MM.1S (cell line): ENCODE measurements around the gene IL17RD.

Source experiments
- DNase-seq: peaks from one replicate; pipeline ENCODE4 v3.0.0-alpha.2; 2015
- H2AFZ ChIP-seq: fragments of 300-600 bp; sonication (generic); 2 replicates; pipeline ENCODE4 v1.6.0; 2016; ENCODE audit warnings: antibody characterized with exemption, low read length
- H3F3A ChIP-seq: fragments of 300-600 bp; sonication (generic); 2 replicates; pipeline ENCODE4 v1.6.1; 2016; ENCODE audit warnings: mild to moderate bottlenecking, antibody characterized with exemption, low read length, moderate library complexity, mixed read lengths; ENCODE audit not compliant: insufficient read depth
- H3K27ac ChIP-seq: fragments of 300-600 bp; sonication (generic); 2 replicates; pipeline ENCODE4 v1.5.1; 2016; ENCODE audit warnings: mild to moderate bottlenecking, low read length
- H3K27me3 ChIP-seq: fragments of 300-600 bp; sonication (generic); replicated peaks from 2 replicates; pipeline ENCODE4 v1.6.0; 2016; ENCODE audit warnings: low read length; ENCODE audit not compliant: insufficient read depth
- H3K36me3 ChIP-seq: fragments of 300-600 bp; sonication (generic); replicated peaks from 2 replicates; pipeline ENCODE4 v1.6.1; 2016; ENCODE audit warnings: mild to moderate bottlenecking, low read length, mixed read lengths; ENCODE audit not compliant: insufficient read depth
- H3K4me1 ChIP-seq: fragments of 300-600 bp; sonication (generic); 2 replicates; pipeline ENCODE4 v1.6.1; 2016; ENCODE audit warnings: low read length, mixed read lengths
- H3K4me2 ChIP-seq: fragments of 300-600 bp; sonication (generic); 2 replicates; pipeline ENCODE4 v1.6.0; 2016; ENCODE audit warnings: low read depth, low read length
- H3K4me3 ChIP-seq: fragments of 300-600 bp; sonication (generic); 2 replicates; pipeline ENCODE4 v1.5.1; 2016; ENCODE audit warnings: low read length, mixed read lengths
- H3K79me2 ChIP-seq: fragments of 300-600 bp; sonication (generic); 2 replicates; pipeline ENCODE4 v1.6.1; 2016; ENCODE audit warnings: mixed run types, low read length, mixed read lengths
- H3K9ac ChIP-seq: fragments of 300-600 bp; sonication (generic); 2 replicates; pipeline ENCODE4 v1.6.1; 2016; ENCODE audit warnings: low read length, mixed read lengths
- H3K9me2 ChIP-seq: fragments of 300-600 bp; sonication (generic); replicated peaks from 2 replicates; pipeline ENCODE4 v1.6.1; 2016; ENCODE audit warnings: mild to moderate bottlenecking, low read length, mixed read lengths; ENCODE audit not compliant: insufficient read depth
- H3K9me3 ChIP-seq: fragments of 300-600 bp; sonication (generic); replicated peaks from 2 replicates; pipeline ENCODE4 v1.6.1; 2016; ENCODE audit warnings: mild to moderate bottlenecking, low read length, mixed read lengths; ENCODE audit not compliant: insufficient read depth
- H4K20me1 ChIP-seq: fragments of 300-600 bp; sonication (generic); 2 replicates; pipeline ENCODE4 v1.6.1; 2016; ENCODE audit warnings: mild to moderate bottlenecking, low read length, moderate library complexity, mixed read lengths; ENCODE audit not compliant: insufficient read depth
- CTCF ChIP-seq: fragments of 300-600 bp; sonication (generic); IDR thresholded peaks from 2 replicates; pipeline ENCODE4 v1.5.1; 2016; ENCODE audit warnings: antibody characterized with exemption, low read length, mixed read lengths
- EZH2 ChIP-seq: fragments of 300-600 bp; sonication (generic); optimal IDR thresholded peaks from 2 replicates; pipeline ENCODE3; 2017; ENCODE audit warnings: low read depth, mild to moderate bottlenecking, antibody characterized with exemption, low read length, mixed read lengths
- EZH2phosphoT487 ChIP-seq: fragments of 300-600 bp; sonication (generic); IDR thresholded peaks from 2 replicates; pipeline ENCODE4 v1.6.1; 2018; ENCODE audit warnings: antibody characterized with exemption, low read length

IL17RD gene

GRCh38 chr3:57053122-57053521 is 112.0 kb downstream of the IL17RD start:
- H3K4me2 ChIP-seq = no peak overlapping the region
- H3K9ac ChIP-seq = no peak overlapping the region
- H3K36me3 ChIP-seq = no peaks in the 10 kb centered on the region
- no peaks in the 10 kb centered on the region for H3K4me1 ChIP-seq
- no peak overlapping the region for H3K27ac ChIP-seq
- no peaks in the 10 kb centered on the region for H3K9me3 ChIP-seq
- no peaks in the 10 kb centered on the region for H3K79me2 ChIP-seq
- TF ChIP-seq EZH2 = no peak
- no peak for TF ChIP-seq EZH2phosphoT487
- TF ChIP-seq CTCF = no peak
- H3K4me3 ChIP-seq = no peak overlapping the region
- H3K9me2 ChIP-seq = no peaks in the 10 kb centered on the region
- H2AFZ ChIP-seq = no peak overlapping the region
- DNase-seq = no peak
- H3F3A ChIP-seq = no peaks in the 10 kb centered on the region
- no peaks in the 10 kb centered on the region for H4K20me1 ChIP-seq
- no peaks in the 10 kb centered on the region for H3K27me3 ChIP-seq

- Histone ChIP-seq H3K27me3 (no peaks in the 10 kb centered on the region), H3K4me3 (no peak overlapping the region), H3K4me1 (no peaks in the 10 kb centered on the region), H3K36me3 (no peaks in the 10 kb centered on the region), H3K27ac (no peak overlapping the region), H4K20me1 (no peaks in the 10 kb centered on the region), H2AFZ (no peak overlapping the region), H3K9me2 (no peaks in the 10 kb centered on the region), H3K79me2 (no peaks in the 10 kb centered on the region), H3K4me2 (no peak overlapping the region), H3K9me3 (no peaks in the 10 kb centered on the region), H3F3A (no peaks in the 10 kb centered on the region), H3K9ac (no peak overlapping the region)
- TF ChIP-seq EZH2 (no peak), CTCF (no peak), EZH2phosphoT487 (no peak)
- no peak for DNase-seq
Measured at GRCh38 chr3:57052662-57053061, 112.5 kb downstream of the IL17RD start.

GRCh38 chr3:57048728-57049127 is 116.4 kb downstream of the IL17RD start:
- no peaks in the 10 kb centered on the region for H3K9me2 ChIP-seq
- H3K4me2 ChIP-seq = no peak overlapping the region
- TF ChIP-seq EZH2phosphoT487 (no peak), CTCF (no peak), EZH2 (no peak)
- H2AFZ ChIP-seq = no peak overlapping the region
- DNase-seq = no peak
- no peaks in the 10 kb centered on the region for H3K9me3 ChIP-seq
- no peak overlapping the region for H3K27ac ChIP-seq
- H3F3A ChIP-seq = no peaks in the 10 kb centered on the region
- no peaks in the 10 kb centered on the region for H3K36me3 ChIP-seq
- H3K4me1 ChIP-seq = no peaks in the 10 kb centered on the region
- H3K9ac ChIP-seq = no peak overlapping the region
- H3K79me2 ChIP-seq = no peaks in the 10 kb centered on the region
- H4K20me1 ChIP-seq = no peaks in the 10 kb centered on the region
- no peak overlapping the region for H3K4me3 ChIP-seq
- no peaks in the 10 kb centered on the region for H3K27me3 ChIP-seq
